ENCODE results near the gene PREB. TPM values are rescaled to one million over a fixed set of nuclear protein-coding genes. Genes with fewer than 3 reads are reported as not detected.
A peak's percentile ranks its signal among the peaks of the same experiment; 100 is the strongest.

PREB gene
- total and polyA plus RNA-seq, 12 donors: 41.6 to 73.7 (median 48.8) TPM

- Histone ChIP-seq H3K4me3 (no peak overlapping the region), H3K27ac (no peak overlapping the region), H3K4me1 (peaks cover 0 to 9% (median 0%) of the 10 kb centered on the region in 9 donors), H3K36me3 (no peaks in the 10 kb centered on the region), H3K27me3 (peaks cover 0 to 3% (median 0%) of the 10 kb centered on the region in 7 donors), H3K9me3 (no peaks in the 10 kb centered on the region)
- TF ChIP-seq, protein P1, sequence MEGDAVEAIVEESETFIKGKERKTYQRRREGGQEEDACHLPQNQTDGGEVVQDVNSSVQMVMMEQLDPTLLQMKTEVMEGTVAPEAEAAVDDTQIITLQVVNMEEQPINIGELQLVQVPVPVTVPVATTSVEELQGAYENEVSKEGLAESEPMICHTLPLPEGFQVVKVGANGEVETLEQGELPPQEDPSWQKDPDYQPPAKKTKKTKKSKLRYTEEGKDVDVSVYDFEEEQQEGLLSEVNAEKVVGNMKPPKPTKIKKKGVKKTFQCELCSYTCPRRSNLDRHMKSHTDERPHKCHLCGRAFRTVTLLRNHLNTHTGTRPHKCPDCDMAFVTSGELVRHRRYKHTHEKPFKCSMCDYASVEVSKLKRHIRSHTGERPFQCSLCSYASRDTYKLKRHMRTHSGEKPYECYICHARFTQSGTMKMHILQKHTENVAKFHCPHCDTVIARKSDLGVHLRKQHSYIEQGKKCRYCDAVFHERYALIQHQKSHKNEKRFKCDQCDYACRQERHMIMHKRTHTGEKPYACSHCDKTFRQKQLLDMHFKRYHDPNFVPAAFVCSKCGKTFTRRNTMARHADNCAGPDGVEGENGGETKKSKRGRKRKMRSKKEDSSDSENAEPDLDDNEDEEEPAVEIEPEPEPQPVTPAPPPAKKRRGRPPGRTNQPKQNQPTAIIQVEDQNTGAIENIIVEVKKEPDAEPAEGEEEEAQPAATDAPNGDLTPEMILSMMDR (IDR thresholded peaks at IDR 0.05): no peak
- no peak for DNase-seq
- 82 to 87% methylated on average over 8 of the region's 8 CpGs for WGBS, 2 donors
- ATAC-seq: no peak
- intact Hi-C loops (cut with DNase I): no loop called here
These were observed 30.7 kb upstream of the PREB start for GRCh38 chr2:27164960-27165763.

DNA sequence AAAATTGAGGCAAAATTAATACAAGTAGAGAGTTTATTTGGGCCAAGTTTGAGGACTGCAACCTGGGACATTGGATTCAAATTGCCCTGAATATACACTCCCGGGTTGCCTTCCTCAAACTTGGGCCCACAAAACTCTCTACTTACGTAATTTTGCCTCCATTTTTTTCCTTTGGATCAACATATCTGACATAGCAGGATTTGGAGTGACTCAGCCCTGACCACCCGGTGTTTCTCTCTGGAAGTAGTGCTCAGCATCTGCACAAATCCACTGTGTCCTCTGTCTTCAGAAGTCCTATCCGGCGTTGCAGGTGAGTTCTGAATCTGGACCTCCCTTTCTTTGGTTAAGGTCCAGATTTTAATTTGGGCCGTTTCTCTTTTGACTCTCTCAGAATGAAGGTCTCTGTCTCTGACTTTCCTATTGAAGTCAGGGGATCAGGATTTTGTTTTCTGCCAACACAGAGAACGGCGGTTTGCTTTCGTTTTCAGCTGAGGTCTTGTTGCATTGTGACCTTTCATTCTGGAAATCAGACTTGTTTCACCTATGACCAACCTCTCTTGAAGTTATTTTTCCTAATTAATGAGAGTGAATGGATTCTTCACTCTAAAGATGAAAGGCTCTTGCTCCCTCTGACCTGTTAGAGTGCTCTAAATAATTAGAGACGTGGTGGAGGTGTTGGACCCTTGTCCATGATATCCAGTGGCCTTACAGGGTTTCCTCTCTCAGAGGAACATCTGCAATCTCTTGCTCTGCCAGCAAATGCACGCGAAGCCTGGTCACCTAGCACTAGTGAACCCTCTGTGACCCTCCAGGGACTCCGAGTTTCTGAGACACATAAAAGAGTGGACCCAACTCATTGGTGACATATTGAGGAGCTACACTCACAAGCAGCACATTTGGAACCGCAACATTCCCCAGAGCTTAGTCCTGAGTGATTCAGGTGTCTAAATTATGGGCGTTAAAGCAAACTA lies 28.0 kb upstream of the PREB start:
- H3K4me1 ChIP-seq: no peaks in the 10 kb centered on the region
- no peak for ATAC-seq
- 83 to 85% methylated on average over 15 of the region's 15 CpGs for WGBS, 2 donors
- no peaks in the 10 kb centered on the region for H3K36me3 ChIP-seq
- H3K9me3 ChIP-seq: no peaks in the 10 kb centered on the region
- TF ChIP-seq, protein P1 (IDR thresholded peaks at IDR 0.05): no peak
- no peak for DNase-seq
- intact Hi-C loops (cut with DNase I): no loop called here
- peaks cover 0 to 7% (median 0%) of the 10 kb centered on the region in 7 donors for H3K27me3 ChIP-seq
- H3K4me3 ChIP-seq: no peak overlapping the region
- no peak overlapping the region for H3K27ac ChIP-seq

DNA sequence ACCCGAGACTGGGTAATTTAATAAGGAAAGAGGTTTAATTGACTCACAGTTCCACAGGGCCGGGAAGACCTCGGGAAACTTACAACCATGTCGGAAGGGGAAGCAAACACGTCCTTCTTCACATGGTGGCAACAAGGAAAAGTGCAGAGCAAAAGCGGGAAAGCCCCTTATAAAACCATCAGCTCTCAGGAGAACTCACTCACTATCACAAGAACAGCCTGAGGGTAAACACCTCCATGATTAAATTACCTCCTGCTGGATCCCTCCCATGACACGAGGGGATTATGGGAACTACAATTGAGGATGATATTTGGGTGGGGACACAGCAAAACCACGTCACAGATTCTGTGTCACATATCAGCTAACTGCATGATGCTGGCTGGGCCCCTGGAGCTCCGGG lies 25.8 kb upstream of the PREB start:
- 84 to 85% methylated on average over 9 of the region's 9 CpGs for WGBS, 2 donors
- ATAC-seq (no peak), DNase-seq (no peak)
- TF ChIP-seq, protein P1 (IDR thresholded peaks at IDR 0.05): no peak
- no peak overlapping the region for H3K4me3 ChIP-seq
- H3K27me3 ChIP-seq: peaks cover 0 to 7% (median 0%) of the 10 kb centered on the region in 7 donors
- no peaks in the 10 kb centered on the region for H3K36me3 ChIP-seq
- intact Hi-C loops (cut with DNase I): no loop called here
- no peak overlapping the region for H3K27ac ChIP-seq
- H3K4me1 ChIP-seq: no peaks in the 10 kb centered on the region
- H3K9me3 ChIP-seq: no peaks in the 10 kb centered on the region

GRCh38 chr2:27159271-27159670 lies 24.8 kb upstream of the PREB start:
- H3K9me3 ChIP-seq: no peaks in the 10 kb centered on the region
- peak in 1 of 8 donors; percentile 26 for ATAC-seq
- intact Hi-C loops (cut with DNase I): no loop called here

More at GRCh38 chr2:27159271-27159670, 24.8 kb upstream of the PREB start:
- Histone ChIP-seq H3K4me3 (no peak overlapping the region), H3K27me3 (peaks cover 0 to 7% (median 0%) of the 10 kb centered on the region in 7 donors), H3K27ac (no peak overlapping the region), H3K4me1 (no peaks in the 10 kb centered on the region), H3K36me3 (no peaks in the 10 kb centered on the region)
- 71 to 73% methylated on average over 6 of the region's 6 CpGs for WGBS, 2 donors
- DNase-seq: no peak
- TF ChIP-seq, protein P1 (IDR thresholded peaks at IDR 0.05): no peak
